Measurements from ENCODE around the gene ZNFX1.

DNA sequence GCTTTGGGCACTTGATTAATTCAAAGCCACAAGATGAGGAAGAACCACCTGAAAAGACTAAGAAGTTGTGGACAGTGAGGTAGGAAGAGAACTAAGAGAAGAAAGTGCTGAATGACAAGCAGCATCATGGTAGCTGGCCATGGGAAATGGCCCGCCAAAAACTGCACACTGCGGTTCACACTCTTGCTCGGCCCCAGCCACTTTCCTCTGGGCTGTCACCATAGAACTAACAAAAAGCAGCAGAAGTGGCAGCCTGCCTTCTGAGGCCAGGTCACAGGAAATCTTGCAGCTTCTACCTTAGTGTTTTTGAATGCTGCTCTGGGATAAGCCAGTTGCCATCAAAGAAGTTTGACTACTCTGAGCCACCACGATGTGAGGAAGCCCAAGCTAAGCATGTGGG is 34.8 kb upstream of the ZNFX1 start:
- TF ChIP-seq EZH2 (IDR thresholded peaks at IDR 0.05; ENCODE audit: insufficient read depth, poor library complexity, severe bottlenecking), result no peak
- TF ChIP-seq EZH2phosphoT487 (IDR thresholded peaks at IDR 0.05; ENCODE audit: insufficient read depth, low read depth), result no peak

Data from GM23248 (cell line).